HFFc6 (cell line): ENCODE measurements around the gene PTX3. TPM values are rescaled to one million over a fixed set of nuclear protein-coding genes. Genes with fewer than 3 reads are reported as not detected.
A peak's percentile ranks its signal among the peaks of the same experiment; 100 is the strongest.

Experiments used
- DNase-seq: peaks from one replicate; pipeline ENCODE4 v3.0.0-alpha.2; 2018
- H3K27ac Mint-ChIP-seq: 2 replicates; pipeline ENCODE4 v1.8.0; 2020; ENCODE audit warnings: mild to moderate bottlenecking, mixed read lengths
- H3K27me3 Mint-ChIP-seq: 2 replicates; pipeline ENCODE4 v1.8.0; 2021; ENCODE audit warnings: mild to moderate bottlenecking, moderate library complexity, mixed read lengths; ENCODE audit not compliant: insufficient read depth
- H3K36me3 Mint-ChIP-seq: 2 replicates; pipeline ENCODE4 v1.8.0; 2021; ENCODE audit warnings: low read depth, mixed read lengths
- H3K4me1 Mint-ChIP-seq: 2 replicates; pipeline ENCODE4 v1.8.0; 2020; ENCODE audit warnings: low read depth, mixed read lengths
- H3K4me3 Mint-ChIP-seq: 2 replicates; pipeline ENCODE4 v1.8.0; 2020; ENCODE audit warnings: mild to moderate bottlenecking, moderate library complexity, mixed read lengths
- H3K9me3 Mint-ChIP-seq: 2 replicates; pipeline ENCODE4 v1.8.0; 2020; ENCODE audit warnings: mild to moderate bottlenecking, mixed read lengths
- CTCF ChIP-seq: fragments of 200-600 bp; sonication (generic); IDR thresholded peaks from 2 replicates; pipeline ENCODE4 v1.5.0; 2021; ENCODE audit warnings: antibody characterized with exemption, mild to moderate bottlenecking
- total RNA-seq, 6 experiments: library from RNA; stranded (reverse); fragmentation: NEBNext Ultra II Directional; extraction: Animal tissue kit (Norgen Biotek cat#: 25700); gene quantifications; 2 replicates in 1 of 6; 3 replicates in 5 of 6; pipeline ENCODE4 v1.2.3, GENCODE V29; 2021

PTX3 gene
- total RNA-seq, 6 experiments from 2014 or later, result 21.0 to 45.4 (median 44.5) TPM

GRCh38 chr3:157445857-157446256 lies 9.2 kb downstream of the PTX3 start:
- Mint-ChIP-seq H3K9me3 (no peaks in the 10 kb centered on the region), H3K4me3 (no peak overlapping the region), H3K27ac (0 out of 2 replicates have a peak overlapping the region, but pooled peaks have one; percentile 36), H3K4me1 (peaks cover 56% of the 10 kb centered on the region), H3K27me3 (no peaks in the 10 kb centered on the region), H3K36me3 (peaks cover 14% of the 10 kb centered on the region; the same call in 1 of the 2 replicates)
- TF ChIP-seq CTCF, result no peak
- no peak for DNase-seq

GRCh38 chr3:157447026-157447694 lies 10.5 kb downstream of the PTX3 start:
- peak; percentile 60 for DNase-seq
- H3K27ac Mint-ChIP-seq, result no peak overlapping the region
- no peaks in the 10 kb centered on the region for H3K9me3 Mint-ChIP-seq
- peaks cover 58% of the 10 kb centered on the region for H3K4me1 Mint-ChIP-seq
- peak; percentile 82 for TF ChIP-seq CTCF
- no peak overlapping the region for H3K4me3 Mint-ChIP-seq
- peaks cover 6% of the 10 kb centered on the region; the same call in 1 of the 2 replicates for H3K36me3 Mint-ChIP-seq
- no peaks in the 10 kb centered on the region; the same call in 1 of the 2 replicates for H3K27me3 Mint-ChIP-seq

GRCh38 chr3:157452097-157452496 lies 15.4 kb downstream of the PTX3 start:
- DNase-seq, result no peak
- no peak overlapping the region for H3K27ac Mint-ChIP-seq
- H3K4me3 Mint-ChIP-seq, result no peak overlapping the region
- H3K4me1 Mint-ChIP-seq, result peaks cover 22% of the 10 kb centered on the region
- H3K36me3 Mint-ChIP-seq, result peaks cover 21% of the 10 kb centered on the region
- H3K9me3 Mint-ChIP-seq, result no peaks in the 10 kb centered on the region
- H3K27me3 Mint-ChIP-seq, result no peaks in the 10 kb centered on the region; the same call in 1 of the 2 replicates
- no peak for TF ChIP-seq CTCF

- Mint-ChIP-seq H3K4me1 (peaks cover 19% of the 10 kb centered on the region), H3K4me3 (no peak overlapping the region), H3K9me3 (no peaks in the 10 kb centered on the region), H3K36me3 (peaks cover 37% of the 10 kb centered on the region), H3K27ac (no peak overlapping the region), H3K27me3 (no peaks in the 10 kb centered on the region; the same call in 1 of the 2 replicates)
- DNase-seq, result no peak
- no peak for TF ChIP-seq CTCF
These were observed 17.2 kb downstream of the PTX3 start for GRCh38 chr3:157453824-157454223.

GRCh38 chr3:157459706-157460105 lies 23.1 kb downstream of the PTX3 start:
- Mint-ChIP-seq H3K9me3 (no peaks in the 10 kb centered on the region), H3K27me3 (no peaks in the 10 kb centered on the region), H3K27ac (no peak overlapping the region; the same call in 1 of the 2 replicates), H3K4me1 (peaks cover 49% of the 10 kb centered on the region), H3K36me3 (peaks cover 69% of the 10 kb centered on the region), H3K4me3 (peak overlapping the region; percentile 2; the same call in 1 of the 2 replicates)
- no peak for TF ChIP-seq CTCF
- DNase-seq, result no peak
